HEK293 (cell line): ENCODE results near the gene GPSM1.
A peak's percentile ranks its signal among the peaks of the same experiment; 100 is the strongest.

Experiments
- BCL11A ChIP-seq: fragments of 450-650 bp; formaldehyde crosslinking; IDR thresholded peaks from 2 replicates; pipeline ENCODE4 v1.5.1; 2016; ENCODE audit warnings: low read depth, missing biosample characterization, missing genetic modification characterization
- HOXD13 ChIP-seq: sonication (generic); formaldehyde crosslinking; IDR thresholded peaks from 2 replicates; pipeline ENCODE4 v1.8.0; 2022; ENCODE audit warnings: missing genetic modification reagents, borderline replicate concordance
- KLF7 ChIP-seq: fragments of 450-650 bp; formaldehyde crosslinking; IDR thresholded peaks from 2 replicates; pipeline ENCODE4 v1.5.1; 2016; ENCODE audit warnings: missing biosample characterization, missing genetic modification characterization, borderline replicate concordance
- MEIS1 ChIP-seq: sonication (generic); formaldehyde crosslinking; IDR thresholded peaks from 2 replicates; pipeline ENCODE4 v1.8.1; 2022; ENCODE audit warnings: missing genetic modification reagents, mild to moderate bottlenecking, borderline replicate concordance
- REPIN1 ChIP-seq: fragments of 450-650 bp; formaldehyde crosslinking; IDR thresholded peaks from 2 replicates; pipeline ENCODE4 v1.5.1; 2017; ENCODE audit warnings: missing biosample characterization, missing genetic modification characterization, low read depth
- SALL2 ChIP-seq: fragments of 450-650 bp; formaldehyde crosslinking; IDR thresholded peaks from 2 replicates; pipeline ENCODE4 v1.5.0; 2017; ENCODE audit warnings: missing biosample characterization, mild to moderate bottlenecking, missing genetic modification characterization, borderline replicate concordance
- ZBTB21 ChIP-seq: fragments of 450-650 bp; formaldehyde crosslinking; IDR thresholded peaks from 2 replicates; pipeline ENCODE4 v1.5.1; 2017; ENCODE audit warnings: missing biosample characterization, missing genetic modification characterization
- ZBTB7A ChIP-seq: fragments of 450-650 bp; formaldehyde crosslinking; IDR thresholded peaks from 2 replicates; pipeline ENCODE4 v1.5.1; 2016; ENCODE audit warnings: low read depth, missing biosample characterization, missing genetic modification characterization
- ZNF133 ChIP-seq: fragments of 450-650 bp; formaldehyde crosslinking; IDR thresholded peaks from 2 replicates; pipeline ENCODE4 v1.5.1; 2016; ENCODE audit warnings: missing biosample characterization, missing genetic modification characterization
- ZNF146 ChIP-seq: fragments of 450-650 bp; formaldehyde crosslinking; IDR thresholded peaks from 2 replicates; pipeline ENCODE4 v1.5.1; 2016; ENCODE audit warnings: missing biosample characterization, missing genetic modification characterization
- ZNF175 ChIP-seq: fragments of 450-650 bp; formaldehyde crosslinking; IDR thresholded peaks from 2 replicates; pipeline ENCODE4 v1.5.1; 2016; ENCODE audit warnings: missing biosample characterization, missing genetic modification characterization
- ZNF184 ChIP-seq: fragments of 450-650 bp; IDR thresholded peaks from 2 replicates; pipeline ENCODE4 v1.5.1; 2018; ENCODE audit warnings: missing biosample characterization, mild to moderate bottlenecking, missing genetic modification characterization
- ZNF2 ChIP-seq: fragments of 450-650 bp; formaldehyde crosslinking; IDR thresholded peaks from 2 replicates; pipeline ENCODE4 v1.5.1; 2016; ENCODE audit warnings: missing biosample characterization, missing genetic modification characterization
- ZNF266 ChIP-seq: fragments of 450-650 bp; formaldehyde crosslinking; IDR thresholded peaks from 2 replicates; pipeline ENCODE4 v1.5.1; 2016; ENCODE audit warnings: missing biosample characterization, missing genetic modification characterization, low read depth
- ZNF530 ChIP-seq: fragments of 450-650 bp; formaldehyde crosslinking; IDR thresholded peaks from 2 replicates; pipeline ENCODE4 v1.5.1; 2016; ENCODE audit warnings: low read depth, missing biosample characterization, missing genetic modification characterization
- ZNF76 ChIP-seq: fragments of 450-650 bp; formaldehyde crosslinking; IDR thresholded peaks from 2 replicates; pipeline ENCODE4; 2016; ENCODE audit warnings: low read depth, missing biosample characterization, missing genetic modification characterization, borderline replicate concordance
- TF ChIP-seq, protein P1 (sequence below): fragments of 450-650 bp; formaldehyde crosslinking; IDR thresholded peaks from 2 replicates; pipeline ENCODE4; 2016; ENCODE audit warnings: missing biosample characterization, missing genetic modification characterization
- TF ChIP-seq, protein P2 (sequence below): fragments of 450-650 bp; formaldehyde crosslinking; optimal IDR thresholded peaks from 2 replicates; pipeline ENCODE3; 2016; ENCODE audit warnings: missing biosample characterization, mild to moderate bottlenecking, missing genetic modification characterization
- TF ChIP-seq, protein P3 (sequence below): fragments of 450-650 bp; formaldehyde crosslinking; IDR thresholded peaks from 2 replicates; pipeline ENCODE4 v1.5.1; 2016; ENCODE audit warnings: missing biosample characterization, missing genetic modification characterization
- TF ChIP-seq, protein P4 (sequence below): fragments of 450-650 bp; formaldehyde crosslinking; IDR thresholded peaks from 2 replicates; pipeline ENCODE4 v1.5.1; 2016; ENCODE audit warnings: missing biosample characterization, missing genetic modification characterization
- TF ChIP-seq, protein P5 (sequence below): fragments of 450-650 bp; formaldehyde crosslinking; conservative IDR thresholded peaks from 2 replicates; pipeline ENCODE4 v1.5.1; 2016; ENCODE audit warnings: low read depth, missing biosample characterization, missing genetic modification characterization
- TF ChIP-seq, protein P6 (sequence below): fragments of 450-650 bp; formaldehyde crosslinking; IDR thresholded peaks from 2 replicates; pipeline ENCODE4 v1.5.1; 2016; ENCODE audit warnings: missing biosample characterization, missing genetic modification characterization
- TF ChIP-seq, protein P7 (sequence below): fragments of 450-650 bp; formaldehyde crosslinking; IDR thresholded peaks from 2 replicates; pipeline ENCODE4 v1.5.1; 2016; ENCODE audit warnings: missing biosample characterization, missing genetic modification characterization
- TF ChIP-seq, protein P8 (sequence below): fragments of 450-650 bp; formaldehyde crosslinking; IDR thresholded peaks from 2 replicates; pipeline ENCODE4 v1.5.1; 2016; ENCODE audit warnings: missing biosample characterization, missing genetic modification characterization

Gene GPSM1

DNA sequence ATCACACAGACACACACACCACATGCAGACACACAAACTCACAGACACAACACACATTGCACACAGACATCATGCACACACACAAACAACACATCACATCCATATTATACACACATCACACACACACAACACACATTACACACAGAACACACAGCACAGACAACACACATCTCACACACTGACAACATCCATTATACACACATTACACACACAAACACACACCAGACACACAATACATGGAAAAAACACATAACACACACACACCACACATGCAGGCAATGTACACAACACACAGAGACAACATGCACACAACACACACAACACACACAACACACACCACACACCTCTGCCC is 18.7 kb upstream of the GPSM1 start (continued):
- TF ChIP-seq, protein P1, sequence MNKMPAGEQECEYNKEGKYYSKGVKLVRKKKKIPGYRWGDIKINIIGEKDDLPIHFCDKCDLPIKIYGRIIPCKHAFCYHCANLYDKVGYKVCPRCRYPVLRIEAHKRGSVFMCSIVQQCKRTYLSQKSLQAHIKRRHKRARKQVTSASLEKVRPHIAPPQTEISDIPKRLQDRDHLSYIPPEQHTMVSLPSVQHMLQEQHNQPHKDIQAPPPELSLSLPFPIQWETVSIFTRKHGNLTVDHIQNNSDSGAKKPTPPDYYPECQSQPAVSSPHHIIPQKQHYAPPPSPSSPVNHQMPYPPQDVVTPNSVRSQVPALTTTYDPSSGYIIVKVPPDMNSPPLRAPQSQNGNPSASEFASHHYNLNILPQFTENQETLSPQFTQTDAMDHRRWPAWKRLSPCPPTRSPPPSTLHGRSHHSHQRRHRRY (tag by site-specific recombination), result 0 out of 2 replicates have a peak, but pooled peaks have one; percentile 5
- TF ChIP-seq ZNF146, result peak; percentile 35; the same call in 1 of the 2 replicates
- TF ChIP-seq ZNF266, result 0 out of 2 replicates have a peak, but pooled peaks have one; percentile 2
- TF ChIP-seq BCL11A (tag by site-specific recombination), result no peak
- peak; percentile 27; the same call in 1 of the 2 replicates for TF ChIP-seq ZNF175 (tag by site-specific recombination)
- 0 out of 2 replicates have a peak, but pooled peaks have one; percentile 8 for TF ChIP-seq ZBTB7A (tag by site-specific recombination)
- TF ChIP-seq ZNF2 (tag by site-specific recombination), result peak; percentile 82; the same call in 1 of the 2 replicates
- TF ChIP-seq, protein P2, sequence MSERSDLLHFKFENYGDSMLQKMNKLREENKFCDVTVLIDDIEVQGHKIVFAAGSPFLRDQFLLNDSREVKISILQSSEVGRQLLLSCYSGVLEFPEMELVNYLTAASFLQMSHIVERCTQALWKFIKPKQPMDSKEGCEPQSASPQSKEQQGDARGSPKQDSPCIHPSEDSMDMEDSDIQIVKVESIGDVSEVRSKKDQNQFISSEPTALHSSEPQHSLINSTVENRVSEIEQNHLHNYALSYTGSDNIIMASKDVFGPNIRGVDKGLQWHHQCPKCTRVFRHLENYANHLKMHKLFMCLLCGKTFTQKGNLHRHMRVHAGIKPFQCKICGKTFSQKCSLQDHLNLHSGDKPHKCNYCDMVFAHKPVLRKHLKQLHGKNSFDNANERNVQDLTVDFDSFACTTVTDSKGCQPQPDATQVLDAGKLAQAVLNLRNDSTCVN (tag by site-specific recombination), result no peak
- TF ChIP-seq ZNF76 (tag by site-specific recombination), result peak; percentile 12; the same call in 1 of the 2 replicates
- TF ChIP-seq REPIN1 (tag by site-specific recombination), result no peak
- TF ChIP-seq, protein P3, sequence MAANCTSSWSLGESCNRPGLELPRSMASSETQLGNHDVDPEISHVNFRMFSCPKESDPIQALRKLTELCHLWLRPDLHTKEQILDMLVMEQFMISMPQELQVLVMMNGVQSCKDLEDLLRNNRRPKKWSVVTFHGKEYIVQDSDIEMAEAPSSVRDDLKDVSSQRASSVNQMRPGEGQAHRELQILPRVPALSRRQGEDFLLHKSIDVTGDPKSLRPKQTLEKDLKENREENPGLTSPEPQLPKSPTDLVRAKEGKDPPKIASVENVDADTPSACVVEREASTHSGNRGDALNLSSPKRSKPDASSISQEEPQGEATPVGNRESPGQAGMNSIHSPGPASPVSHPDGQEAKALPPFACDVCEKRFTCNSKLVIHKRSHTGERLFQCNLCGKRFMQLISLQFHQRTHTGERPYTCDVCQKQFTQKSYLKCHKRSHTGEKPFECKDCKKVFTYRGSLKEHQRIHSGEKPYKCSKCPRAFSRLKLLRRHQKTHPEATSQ, result peak; percentile 8; the same call in 1 of the 2 replicates
- TF ChIP-seq, protein P4, sequence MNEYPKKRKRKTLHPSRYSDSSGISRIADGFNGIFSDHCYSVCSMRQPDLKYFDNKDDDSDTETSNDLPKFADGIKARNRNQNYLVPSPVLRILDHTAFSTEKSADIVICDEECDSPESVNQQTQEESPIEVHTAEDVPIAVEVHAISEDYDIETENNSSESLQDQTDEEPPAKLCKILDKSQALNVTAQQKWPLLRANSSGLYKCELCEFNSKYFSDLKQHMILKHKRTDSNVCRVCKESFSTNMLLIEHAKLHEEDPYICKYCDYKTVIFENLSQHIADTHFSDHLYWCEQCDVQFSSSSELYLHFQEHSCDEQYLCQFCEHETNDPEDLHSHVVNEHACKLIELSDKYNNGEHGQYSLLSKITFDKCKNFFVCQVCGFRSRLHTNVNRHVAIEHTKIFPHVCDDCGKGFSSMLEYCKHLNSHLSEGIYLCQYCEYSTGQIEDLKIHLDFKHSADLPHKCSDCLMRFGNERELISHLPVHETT (tag by site-specific recombination), result no peak
- no peak for TF ChIP-seq ZNF530 (tag by site-specific recombination)
- no peak for TF ChIP-seq SALL2 (tag by site-specific recombination)
- TF ChIP-seq, protein P5, sequence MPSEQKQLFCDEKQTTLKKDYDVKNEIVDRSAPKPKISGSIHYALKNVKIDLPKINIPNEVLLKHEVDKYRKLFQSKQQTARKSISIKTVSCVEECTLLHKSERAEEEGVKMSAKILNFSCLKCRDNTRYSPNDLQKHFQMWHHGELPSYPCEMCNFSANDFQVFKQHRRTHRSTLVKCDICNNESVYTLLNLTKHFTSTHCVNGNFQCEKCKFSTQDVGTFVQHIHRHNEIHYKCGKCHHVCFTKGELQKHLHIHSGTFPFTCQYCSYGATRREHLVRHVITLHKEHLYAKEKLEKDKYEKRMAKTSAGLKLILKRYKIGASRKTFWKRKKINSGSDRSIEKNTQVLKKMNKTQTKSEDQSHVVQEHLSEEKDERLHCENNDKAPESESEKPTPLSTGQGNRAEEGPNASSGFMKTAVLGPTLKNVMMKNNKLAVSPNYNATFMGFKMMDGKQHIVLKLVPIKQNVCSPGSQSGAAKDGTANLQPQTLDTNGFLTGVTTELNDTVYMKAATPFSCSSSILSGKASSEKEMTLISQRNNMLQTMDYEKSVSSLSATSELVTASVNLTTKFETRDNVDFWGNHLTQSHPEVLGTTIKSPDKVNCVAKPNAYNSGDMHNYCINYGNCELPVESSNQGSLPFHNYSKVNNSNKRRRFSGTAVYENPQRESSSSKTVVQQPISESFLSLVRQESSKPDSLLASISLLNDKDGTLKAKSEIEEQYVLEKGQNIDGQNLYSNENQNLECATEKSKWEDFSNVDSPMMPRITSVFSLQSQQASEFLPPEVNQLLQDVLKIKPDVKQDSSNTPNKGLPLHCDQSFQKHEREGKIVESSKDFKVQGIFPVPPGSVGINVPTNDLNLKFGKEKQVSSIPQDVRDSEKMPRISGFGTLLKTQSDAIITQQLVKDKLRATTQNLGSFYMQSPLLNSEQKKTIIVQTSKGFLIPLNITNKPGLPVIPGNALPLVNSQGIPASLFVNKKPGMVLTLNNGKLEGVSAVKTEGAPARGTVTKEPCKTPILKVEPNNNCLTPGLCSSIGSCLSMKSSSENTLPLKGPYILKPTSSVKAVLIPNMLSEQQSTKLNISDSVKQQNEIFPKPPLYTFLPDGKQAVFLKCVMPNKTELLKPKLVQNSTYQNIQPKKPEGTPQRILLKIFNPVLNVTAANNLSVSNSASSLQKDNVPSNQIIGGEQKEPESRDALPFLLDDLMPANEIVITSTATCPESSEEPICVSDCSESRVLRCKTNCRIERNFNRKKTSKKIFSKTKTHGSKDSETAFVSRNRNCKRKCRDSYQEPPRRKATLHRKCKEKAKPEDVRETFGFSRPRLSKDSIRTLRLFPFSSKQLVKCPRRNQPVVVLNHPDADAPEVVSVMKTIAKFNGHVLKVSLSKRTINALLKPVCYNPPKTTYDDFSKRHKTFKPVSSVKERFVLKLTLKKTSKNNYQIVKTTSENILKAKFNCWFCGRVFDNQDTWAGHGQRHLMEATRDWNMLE (tag by site-specific recombination), result no peak
- no peak for TF ChIP-seq HOXD13 (CRISPR knock-in tag)
- no peak for TF ChIP-seq MEIS1 (CRISPR knock-in tag)
- 0 out of 2 replicates have a peak, but pooled peaks have one; percentile 18 for TF ChIP-seq ZNF133 (tag by site-specific recombination)
- no peak for TF ChIP-seq KLF7 (tag by site-specific recombination)
- TF ChIP-seq, protein P6, sequence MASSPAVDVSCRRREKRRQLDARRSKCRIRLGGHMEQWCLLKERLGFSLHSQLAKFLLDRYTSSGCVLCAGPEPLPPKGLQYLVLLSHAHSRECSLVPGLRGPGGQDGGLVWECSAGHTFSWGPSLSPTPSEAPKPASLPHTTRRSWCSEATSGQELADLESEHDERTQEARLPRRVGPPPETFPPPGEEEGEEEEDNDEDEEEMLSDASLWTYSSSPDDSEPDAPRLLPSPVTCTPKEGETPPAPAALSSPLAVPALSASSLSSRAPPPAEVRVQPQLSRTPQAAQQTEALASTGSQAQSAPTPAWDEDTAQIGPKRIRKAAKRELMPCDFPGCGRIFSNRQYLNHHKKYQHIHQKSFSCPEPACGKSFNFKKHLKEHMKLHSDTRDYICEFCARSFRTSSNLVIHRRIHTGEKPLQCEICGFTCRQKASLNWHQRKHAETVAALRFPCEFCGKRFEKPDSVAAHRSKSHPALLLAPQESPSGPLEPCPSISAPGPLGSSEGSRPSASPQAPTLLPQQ (tag by site-specific recombination), result no peak
- TF ChIP-seq ZNF184, result no peak
- no peak for TF ChIP-seq ZBTB21
- TF ChIP-seq, protein P7, sequence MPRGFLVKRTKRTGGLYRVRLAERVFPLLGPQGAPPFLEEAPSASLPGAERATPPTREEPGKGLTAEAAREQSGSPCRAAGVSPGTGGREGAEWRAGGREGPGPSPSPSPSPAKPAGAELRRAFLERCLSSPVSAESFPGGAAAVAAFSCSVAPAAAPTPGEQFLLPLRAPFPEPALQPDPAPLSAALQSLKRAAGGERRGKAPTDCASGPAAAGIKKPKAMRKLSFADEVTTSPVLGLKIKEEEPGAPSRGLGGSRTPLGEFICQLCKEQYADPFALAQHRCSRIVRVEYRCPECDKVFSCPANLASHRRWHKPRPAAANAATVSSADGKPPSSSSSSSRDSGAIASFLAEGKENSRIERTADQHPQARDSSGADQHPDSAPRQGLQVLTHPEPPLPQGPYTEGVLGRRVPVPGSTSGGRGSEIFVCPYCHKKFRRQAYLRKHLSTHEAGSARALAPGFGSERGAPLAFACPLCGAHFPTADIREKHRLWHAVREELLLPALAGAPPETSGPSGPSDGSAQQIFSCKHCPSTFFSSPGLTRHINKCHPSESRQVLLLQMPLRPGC, result no peak
- TF ChIP-seq, protein P8, sequence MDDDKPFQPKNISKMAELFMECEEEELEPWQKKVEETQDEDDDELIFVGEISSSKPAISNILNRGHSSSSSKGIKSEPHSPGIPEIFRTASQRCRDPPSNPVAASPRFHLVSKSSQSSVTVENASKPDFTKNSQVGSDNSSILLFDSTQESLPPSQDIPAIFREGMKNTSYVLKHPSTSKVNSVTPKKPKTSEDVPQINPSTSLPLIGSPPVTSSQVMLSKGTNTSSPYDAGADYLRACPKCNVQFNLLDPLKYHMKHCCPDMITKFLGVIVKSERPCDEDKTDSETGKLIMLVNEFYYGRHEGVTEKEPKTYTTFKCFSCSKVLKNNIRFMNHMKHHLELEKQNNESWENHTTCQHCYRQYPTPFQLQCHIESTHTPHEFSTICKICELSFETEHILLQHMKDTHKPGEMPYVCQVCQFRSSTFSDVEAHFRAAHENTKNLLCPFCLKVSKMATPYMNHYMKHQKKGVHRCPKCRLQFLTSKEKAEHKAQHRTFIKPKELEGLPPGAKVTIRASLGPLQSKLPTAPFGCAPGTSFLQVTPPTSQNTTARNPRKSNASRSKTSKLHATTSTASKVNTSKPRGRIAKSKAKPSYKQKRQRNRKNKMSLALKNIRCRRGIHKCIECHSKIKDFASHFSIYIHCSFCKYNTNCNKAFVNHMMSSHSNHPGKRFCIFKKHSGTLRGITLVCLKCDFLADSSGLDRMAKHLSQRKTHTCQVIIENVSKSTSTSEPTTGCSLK (tag by site-specific recombination), result 0 out of 2 replicates have a peak, but pooled peaks have one; percentile 40
